HL-60/S4 treated with retinoic acid at 250 ng/mL for 4 days and 3 days (cell line): ENCODE data around the gene ATF7IP.
"Not testable (repeated sequence)": the region's sequence is repeated elsewhere in the genome, so short reads cannot be mapped to it uniquely, and the experiment has no call there.

Experiments
- in situ Hi-C: fragments of 300-500 bp; cut with MboI; formaldehyde crosslinking; loops from 2 replicates; pipeline ENCODE4 v1.7.0; 2022; ENCODE audit warnings: low sequenced_read_pairs

Gene ATF7IP, protein sequence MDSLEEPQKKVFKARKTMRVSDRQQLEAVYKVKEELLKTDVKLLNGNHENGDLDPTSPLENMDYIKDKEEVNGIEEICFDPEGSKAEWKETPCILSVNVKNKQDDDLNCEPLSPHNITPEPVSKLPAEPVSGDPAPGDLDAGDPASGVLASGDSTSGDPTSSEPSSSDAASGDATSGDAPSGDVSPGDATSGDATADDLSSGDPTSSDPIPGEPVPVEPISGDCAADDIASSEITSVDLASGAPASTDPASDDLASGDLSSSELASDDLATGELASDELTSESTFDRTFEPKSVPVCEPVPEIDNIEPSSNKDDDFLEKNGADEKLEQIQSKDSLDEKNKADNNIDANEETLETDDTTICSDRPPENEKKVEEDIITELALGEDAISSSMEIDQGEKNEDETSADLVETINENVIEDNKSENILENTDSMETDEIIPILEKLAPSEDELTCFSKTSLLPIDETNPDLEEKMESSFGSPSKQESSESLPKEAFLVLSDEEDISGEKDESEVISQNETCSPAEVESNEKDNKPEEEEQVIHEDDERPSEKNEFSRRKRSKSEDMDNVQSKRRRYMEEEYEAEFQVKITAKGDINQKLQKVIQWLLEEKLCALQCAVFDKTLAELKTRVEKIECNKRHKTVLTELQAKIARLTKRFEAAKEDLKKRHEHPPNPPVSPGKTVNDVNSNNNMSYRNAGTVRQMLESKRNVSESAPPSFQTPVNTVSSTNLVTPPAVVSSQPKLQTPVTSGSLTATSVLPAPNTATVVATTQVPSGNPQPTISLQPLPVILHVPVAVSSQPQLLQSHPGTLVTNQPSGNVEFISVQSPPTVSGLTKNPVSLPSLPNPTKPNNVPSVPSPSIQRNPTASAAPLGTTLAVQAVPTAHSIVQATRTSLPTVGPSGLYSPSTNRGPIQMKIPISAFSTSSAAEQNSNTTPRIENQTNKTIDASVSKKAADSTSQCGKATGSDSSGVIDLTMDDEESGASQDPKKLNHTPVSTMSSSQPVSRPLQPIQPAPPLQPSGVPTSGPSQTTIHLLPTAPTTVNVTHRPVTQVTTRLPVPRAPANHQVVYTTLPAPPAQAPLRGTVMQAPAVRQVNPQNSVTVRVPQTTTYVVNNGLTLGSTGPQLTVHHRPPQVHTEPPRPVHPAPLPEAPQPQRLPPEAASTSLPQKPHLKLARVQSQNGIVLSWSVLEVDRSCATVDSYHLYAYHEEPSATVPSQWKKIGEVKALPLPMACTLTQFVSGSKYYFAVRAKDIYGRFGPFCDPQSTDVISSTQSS

GRCh38 chr12:14365294-14366208 is at the start of gene ATF7IP:
ATF7IP (plus strand) TSS chr12:14365682; CDS start chr12:14423916, 58,234 bp downstream.
- in situ Hi-C loops, result loop anchor here (25.0 kb wide), 1 partner anchor 103 kb away; no protein-coding TSS in a partner anchor

- in situ Hi-C loops, result no loop called here
Observed at GRCh38 chr12:14317362-14318146, 47.9 kb upstream of the ATF7IP start.

DNA sequence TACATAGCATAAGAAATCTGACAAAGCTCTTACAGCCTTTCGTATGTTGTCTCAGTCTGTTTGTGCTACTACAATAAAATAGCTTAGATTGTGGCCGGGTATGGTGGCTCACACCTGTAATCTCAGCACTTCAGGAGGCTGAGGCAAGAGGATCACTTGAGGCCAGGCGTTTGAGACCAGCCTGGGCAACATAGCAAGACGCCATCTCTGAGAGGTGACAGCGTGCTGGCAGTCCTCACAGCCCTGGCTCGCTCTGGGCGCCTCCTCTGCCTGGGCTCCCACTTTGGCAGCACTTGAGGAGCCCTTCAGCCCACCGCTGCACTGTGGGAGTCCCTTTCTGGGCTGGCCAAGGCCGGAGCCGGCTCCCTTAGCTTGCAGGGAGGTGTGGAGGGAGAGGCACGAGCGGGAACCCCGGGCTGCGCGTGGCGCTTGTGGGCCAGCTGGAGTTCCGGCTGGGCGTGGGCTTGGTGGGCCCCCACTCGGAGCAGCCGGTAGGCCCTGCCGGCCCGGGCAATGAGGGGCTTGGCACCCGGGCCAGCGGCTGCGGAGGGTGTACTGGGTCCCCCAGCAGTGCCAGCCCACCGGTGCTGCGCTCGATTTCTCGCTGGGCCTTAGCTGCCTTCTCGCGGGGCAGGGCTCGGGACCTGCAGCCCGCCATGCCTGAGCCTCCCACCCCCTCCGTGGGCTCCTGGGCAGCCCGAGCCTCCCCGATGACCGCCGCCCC is 45.6 kb upstream of the ATF7IP start:
- in situ Hi-C loops, result not testable (repeated sequence)

DNA sequence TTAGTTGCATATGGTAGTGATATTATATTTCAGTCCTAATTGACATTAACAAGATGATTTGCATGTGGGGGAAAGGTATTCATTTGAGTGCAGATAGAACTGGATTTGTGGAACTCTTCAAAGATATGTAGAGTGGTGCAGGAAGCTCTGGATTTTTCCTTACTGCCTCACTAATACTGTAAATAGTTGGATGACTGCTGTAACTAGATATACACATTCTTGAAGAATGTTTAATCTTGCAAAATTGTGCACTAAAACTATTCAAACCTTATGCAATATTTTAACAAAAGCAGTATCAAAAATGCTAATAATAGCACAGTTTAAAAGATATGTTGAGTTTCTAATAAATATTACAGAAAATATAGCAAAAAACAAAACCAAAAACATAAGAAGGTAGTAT is 43.1 kb upstream of the ATF7IP start:
- in situ Hi-C loops, result no loop called here

DNA sequence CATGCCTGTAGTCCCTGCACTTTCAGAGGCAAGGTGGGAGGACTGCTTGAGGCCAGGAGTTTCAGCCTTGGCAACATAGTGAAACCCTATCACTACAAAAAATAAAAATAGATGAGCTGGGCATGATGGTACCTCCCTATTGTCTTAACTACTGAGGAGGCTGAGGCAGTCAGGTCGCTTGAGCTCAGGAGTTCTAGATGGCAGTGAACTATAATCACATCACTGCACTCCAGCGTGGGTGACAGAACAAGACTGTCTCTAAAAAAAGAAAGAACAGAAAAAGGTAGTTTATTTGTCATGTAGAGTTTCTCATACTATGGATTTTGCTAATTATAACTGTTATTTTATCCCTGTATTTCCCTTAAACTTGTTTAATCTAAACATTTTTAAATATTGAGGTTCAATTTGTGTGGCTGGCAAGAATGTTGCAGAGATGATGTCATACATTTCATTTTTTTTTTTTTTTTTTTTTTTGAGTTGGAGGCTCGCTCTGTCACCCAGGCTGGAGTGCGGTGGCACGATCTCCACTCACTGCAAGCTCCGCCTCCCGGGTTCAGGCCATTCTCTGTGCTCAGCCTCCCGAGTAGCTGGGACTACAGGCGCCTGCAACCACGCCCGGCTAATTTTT is 39.7 kb upstream of the ATF7IP start:
- in situ Hi-C loops, result no loop called here

- in situ Hi-C loops, result no loop called here
Observed at GRCh38 chr12:14326699-14327098, 38.8 kb upstream of the ATF7IP start.

DNA sequence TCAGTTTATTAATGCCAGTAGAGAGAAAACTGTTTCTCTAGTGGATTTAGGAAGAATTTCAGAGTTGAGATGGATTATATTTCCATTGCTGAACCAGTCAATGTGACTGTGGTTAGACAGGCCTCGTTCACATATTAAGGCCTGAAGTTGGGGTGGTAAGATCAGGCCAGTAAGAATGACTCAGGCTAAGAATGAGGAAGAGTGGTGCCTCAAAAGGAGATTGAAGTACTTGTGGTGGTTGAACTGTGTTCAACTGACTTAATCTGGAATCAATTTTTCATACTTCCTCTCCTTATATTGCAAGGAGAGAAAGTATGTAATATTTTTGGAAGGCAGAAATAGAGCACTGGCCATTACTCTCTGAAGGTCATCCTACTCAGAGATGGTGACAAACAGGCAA is 37.8 kb upstream of the ATF7IP start:
- in situ Hi-C loops, result no loop called here

DNA sequence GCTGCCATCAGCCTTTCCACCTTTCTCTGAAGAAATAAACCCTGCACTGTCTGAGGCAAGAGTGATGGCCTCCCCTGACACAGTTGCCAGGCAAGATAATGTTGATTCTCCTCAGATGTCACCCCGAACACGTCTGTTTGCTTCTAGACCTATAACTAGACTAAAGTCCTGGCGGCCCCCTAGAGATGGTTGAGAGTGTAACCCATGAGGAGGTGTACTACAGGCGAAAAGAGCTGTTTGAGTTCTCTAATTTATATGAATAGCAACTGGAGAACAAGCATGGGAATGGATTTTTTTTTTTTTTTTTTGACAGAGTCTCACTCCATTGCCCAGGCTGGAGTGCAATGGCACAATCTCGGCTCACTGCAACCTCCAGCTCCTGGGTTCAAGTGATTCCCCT is 33.0 kb upstream of the ATF7IP start:
- in situ Hi-C loops, result no loop called here

DNA sequence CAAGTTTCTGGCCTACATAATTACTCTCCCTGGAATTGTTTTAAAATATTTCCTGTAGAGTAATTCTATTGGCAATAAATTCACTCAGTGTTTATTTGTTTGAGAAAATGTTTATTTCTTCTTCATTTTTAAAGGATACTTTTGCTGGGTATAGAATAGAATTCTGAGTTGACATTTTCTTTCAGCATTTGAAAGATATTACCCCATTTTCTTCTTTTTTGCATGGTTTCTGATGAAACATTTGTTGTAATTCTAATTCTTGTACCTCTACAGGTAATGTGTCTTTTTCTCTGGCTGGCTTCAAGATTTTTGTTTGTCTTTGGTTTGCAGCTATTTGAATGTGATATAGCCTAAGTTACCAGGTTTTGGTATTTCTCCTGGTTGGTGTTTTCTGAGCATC is 25.1 kb upstream of the ATF7IP start:
- in situ Hi-C loops, result no loop called here

DNA sequence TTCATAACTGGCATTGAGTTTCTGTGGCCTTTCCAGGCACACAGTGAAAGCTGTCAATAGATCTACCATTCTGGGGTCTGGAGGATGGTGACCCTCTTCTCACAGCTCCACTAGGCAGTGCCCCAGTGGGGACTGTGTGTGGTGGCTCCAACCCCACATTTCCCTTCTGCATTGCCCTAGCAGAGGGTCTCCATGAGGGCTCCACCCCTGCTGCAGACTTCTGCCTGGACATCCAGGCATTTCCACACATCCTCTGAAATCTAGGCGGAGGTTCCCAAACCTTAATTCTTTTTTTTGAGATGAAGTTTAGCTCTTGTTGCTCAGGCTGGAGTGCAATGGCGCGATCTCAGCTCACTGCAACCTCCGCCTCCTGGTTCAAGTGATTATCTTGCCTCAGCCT is 14.0 kb upstream of the ATF7IP start:
- in situ Hi-C loops, result loop anchor here (25.0 kb wide), 1 partner anchor 89 kb away; no protein-coding TSS in a partner anchor

DNA sequence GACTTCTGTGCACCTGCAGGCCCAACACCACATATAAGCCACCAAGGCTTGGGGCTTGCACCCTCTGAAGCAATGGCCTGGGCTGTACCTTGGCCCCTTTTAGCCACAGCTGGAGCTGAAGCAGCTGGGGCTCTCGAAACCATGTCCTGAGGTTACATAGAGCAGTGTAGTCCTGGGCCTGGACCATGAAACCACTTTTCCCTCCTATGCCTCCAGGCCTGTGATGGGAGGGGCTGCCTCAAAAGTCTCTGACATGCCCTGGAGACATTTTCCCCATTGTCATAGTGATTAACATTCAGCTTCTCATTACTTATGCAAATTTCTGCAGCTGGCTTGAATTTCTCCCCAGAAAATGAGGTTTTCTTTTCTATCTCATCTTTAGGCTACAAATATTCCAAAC is 13.4 kb upstream of the ATF7IP start:
- in situ Hi-C loops, result loop anchor here (25.0 kb wide), 1 partner anchor 90 kb away; no protein-coding TSS in a partner anchor

DNA sequence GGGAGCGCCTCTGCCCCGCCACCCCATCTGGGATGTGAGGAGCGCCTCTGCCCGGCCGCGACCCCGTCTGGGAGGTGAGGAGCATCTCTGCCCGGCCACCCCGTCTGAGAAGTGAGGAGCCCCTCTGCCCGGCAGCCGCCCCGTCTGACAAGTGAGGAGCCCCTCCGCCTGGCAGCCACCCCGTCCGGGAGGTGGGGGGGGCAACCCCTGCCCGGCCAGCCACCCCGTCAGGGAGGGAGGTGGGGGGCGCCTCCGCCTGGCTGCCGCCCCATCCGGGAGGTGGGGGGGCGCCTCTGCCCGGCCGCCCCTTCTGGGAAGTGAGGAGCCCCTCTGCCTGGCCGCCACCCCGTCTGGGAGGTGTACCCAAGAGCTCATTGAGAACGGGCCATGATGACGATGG is 10.8 kb upstream of the ATF7IP start:
- in situ Hi-C loops, result loop anchor here (25.0 kb wide), 1 partner anchor 92 kb away; no protein-coding TSS in a partner anchor

DNA sequence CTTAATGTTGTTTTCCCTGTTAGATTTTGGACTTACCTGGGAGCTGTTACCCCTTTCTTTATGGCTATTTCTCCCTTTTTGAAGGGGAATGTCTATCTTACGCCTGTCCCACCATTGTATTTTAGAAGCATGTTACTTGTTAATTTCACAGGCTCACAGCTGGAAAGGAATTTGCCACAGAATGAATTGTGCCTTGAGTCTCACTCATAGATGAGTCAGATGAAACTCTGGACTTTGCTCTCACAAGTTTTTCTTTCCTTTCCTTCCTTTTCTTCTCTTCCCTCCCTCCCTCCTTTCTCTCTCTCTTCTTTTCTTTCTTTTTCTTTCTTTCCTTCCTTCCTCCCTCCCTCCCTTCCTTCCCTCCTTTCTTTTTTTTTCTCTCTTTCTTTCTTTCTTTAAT is 9.3 kb upstream of the ATF7IP start:
- in situ Hi-C loops, result loop anchor here (25.0 kb wide), 1 partner anchor 94 kb away; no protein-coding TSS in a partner anchor

GRCh38 chr12:14357486-14357885 is 8.0 kb upstream of the ATF7IP start:
- in situ Hi-C loops, result loop anchor here (25.0 kb wide), 1 partner anchor 95 kb away; no protein-coding TSS in a partner anchor

DNA sequence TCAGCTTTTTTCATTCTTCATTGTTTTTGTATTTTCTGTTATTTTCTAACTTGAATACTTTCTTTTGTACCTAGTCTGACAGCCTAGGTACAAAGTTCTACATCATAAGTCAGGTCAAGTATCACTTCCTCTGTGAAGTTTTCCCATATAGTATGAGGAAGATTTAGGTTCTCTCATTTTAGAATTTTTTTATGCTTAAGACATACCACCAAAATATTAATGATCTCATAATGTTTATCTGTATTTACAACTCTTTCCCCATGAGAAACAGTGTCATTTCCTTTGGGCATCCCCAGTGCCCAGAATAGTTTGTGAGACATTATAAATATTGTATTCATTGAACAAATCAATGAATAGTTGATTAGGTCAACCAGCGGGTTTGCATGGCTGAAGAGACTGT is 3.1 kb upstream of the ATF7IP start:
- in situ Hi-C loops, result loop anchor here (25.0 kb wide), 1 partner anchor 100 kb away; no protein-coding TSS in a partner anchor

DNA sequence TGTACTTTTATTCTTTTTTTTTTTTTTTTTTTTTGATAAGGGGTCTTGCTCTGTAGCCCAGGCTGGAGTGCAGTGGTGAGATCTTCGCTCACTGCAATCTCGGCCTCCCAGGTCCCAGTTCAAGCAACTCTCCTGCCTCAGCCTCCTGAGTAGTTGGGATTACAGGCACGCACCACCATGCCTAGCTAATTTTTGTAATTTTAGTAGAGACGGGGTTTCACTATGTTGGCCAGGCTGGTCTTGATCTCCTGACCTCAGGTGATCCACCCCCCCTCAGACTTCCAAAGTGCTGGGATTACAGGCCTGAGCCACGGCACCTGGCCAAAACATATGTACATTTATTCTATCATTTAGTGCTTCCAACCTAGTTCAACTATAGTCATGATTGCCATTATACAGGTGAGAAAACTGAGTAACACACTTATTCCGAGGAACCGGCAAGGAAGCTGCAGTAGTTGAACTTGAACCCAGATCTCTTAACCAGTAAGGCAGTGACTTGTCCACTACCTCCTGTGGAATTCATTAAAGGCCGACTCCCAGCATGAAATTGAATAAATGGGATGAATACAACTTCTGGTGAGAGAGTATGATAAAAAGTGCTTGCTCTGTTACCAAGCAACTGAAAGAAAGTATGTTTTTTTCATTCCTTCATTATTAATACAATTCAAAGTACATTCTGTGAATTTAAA is 755 bp upstream of the ATF7IP start:
- in situ Hi-C loops, result loop anchor here (25.0 kb wide), 1 partner anchor 102 kb away; no protein-coding TSS in a partner anchor
